Activated naive CD8-positive, alpha-beta T cell treated with anti-CD3 and anti-CD28 coated beads, Interleukin-2, amount 50 U/mL, for 24 hours (primary cell): ENCODE measurements around the gene DENND1A.
"Not testable (repeated sequence)": the region's sequence is repeated elsewhere in the genome, so short reads cannot be mapped to it uniquely, and the experiment has no call there.

ENCODE experiments used
- ATAC-seq: fragments of 150-1000 bp; cut with Tn5 transposase; one replicate; pipeline ENCODE4 v1.10.0; 2021
- DNase-seq: peaks from one replicate; pipeline ENCODE4 v3.0.0; 2021
- H3K27ac Mint-ChIP-seq: one replicate; pipeline ENCODE4 v1.8.0; 2021; ENCODE audit warnings: mild to moderate bottlenecking, mixed read lengths
- H3K27me3 Mint-ChIP-seq: one replicate; pipeline ENCODE4 v1.8.0; 2021; ENCODE audit warnings: mixed read lengths
- H3K36me3 Mint-ChIP-seq: one replicate; pipeline ENCODE4 v1.8.0; 2021; ENCODE audit warnings: low read depth, mixed read lengths
- H3K4me1 Mint-ChIP-seq: one replicate; pipeline ENCODE4 v1.8.0; 2021; ENCODE audit warnings: mixed read lengths
- H3K4me3 Mint-ChIP-seq: one replicate; pipeline ENCODE4 v1.8.0; 2021; ENCODE audit warnings: mild to moderate bottlenecking, moderate library complexity, mixed read lengths
- H3K9me3 Mint-ChIP-seq: one replicate; pipeline ENCODE4 v1.8.0; 2021; ENCODE audit warnings: mixed read lengths

DENND1A gene

GRCh38 chr9:123335193-123335985, 594.5 kb downstream of the DENND1A start:
- Mint-ChIP-seq H3K9me3 (peaks cover 3% of the 10 kb centered on the region), H3K36me3 (no peaks in the 10 kb centered on the region), H3K4me1 (peaks cover 64% of the 10 kb centered on the region), H3K4me3 (no peak overlapping the region), H3K27ac (no peak overlapping the region), H3K27me3 (no peaks in the 10 kb centered on the region)
- DNase-seq (no peak), ATAC-seq (no peak)

GRCh38 chr9:123334639-123335038, 595.3 kb downstream of the DENND1A start:
- H3K27me3 Mint-ChIP-seq = no peaks in the 10 kb centered on the region
- DNase-seq = no peak
- H3K27ac Mint-ChIP-seq = no peak overlapping the region
- no peak for ATAC-seq
- H3K9me3 Mint-ChIP-seq = peaks cover 3% of the 10 kb centered on the region
- peaks cover 56% of the 10 kb centered on the region for H3K4me1 Mint-ChIP-seq
- H3K36me3 Mint-ChIP-seq = no peaks in the 10 kb centered on the region
- H3K4me3 Mint-ChIP-seq = no peak overlapping the region

- Mint-ChIP-seq H3K27ac (peak overlapping the region; percentile 61), H3K4me1 (peaks cover 46% of the 10 kb centered on the region)
- ATAC-seq = peak; percentile 77
- not testable (repeated sequence) for H3K4me3 Mint-ChIP-seq, DNase-seq, H3K9me3 Mint-ChIP-seq, H3K36me3 Mint-ChIP-seq, H3K27me3 Mint-ChIP-seq
These were observed 596.8 kb downstream of the DENND1A start for GRCh38 chr9:123333058-123333669.

- Mint-ChIP-seq H3K36me3 (no peaks in the 10 kb centered on the region), H3K9me3 (peaks cover 3% of the 10 kb centered on the region), H3K4me1 (peaks cover 34% of the 10 kb centered on the region), H3K4me3 (no peak overlapping the region), H3K27me3 (no peaks in the 10 kb centered on the region), H3K27ac (no peak overlapping the region)
- ATAC-seq (no peak), DNase-seq (no peak)
These were observed 598.4 kb downstream of the DENND1A start for GRCh38 chr9:123331346-123332060.
